Activated CD4-positive, alpha-beta T cell treated with anti-CD3 and anti-CD28 coated beads, Interleukin-2, Interleukin-4, amounts not matched to agents 100 ng/mL and 50 ng/mL, durations not matched to agents 16 hours and 8 hours (primary cell): ENCODE measurements around the gene RAI2.

Experiments used
- DNase-seq: peaks from one replicate; pipeline ENCODE4 v3.0.0-alpha.2; 2020; ENCODE audit warnings: low spot score

The RAI2 gene

GRCh38 chrX:17829566-17829965 lies 31.5 kb downstream of the RAI2 start:
- DNase-seq, result no peak

GRCh38 chrX:17828171-17828570 lies 32.9 kb downstream of the RAI2 start:
- no peak for DNase-seq

GRCh38 chrX:17826609-17827496 lies 34.2 kb downstream of the RAI2 start:
- DNase-seq, result no peak

DNA sequence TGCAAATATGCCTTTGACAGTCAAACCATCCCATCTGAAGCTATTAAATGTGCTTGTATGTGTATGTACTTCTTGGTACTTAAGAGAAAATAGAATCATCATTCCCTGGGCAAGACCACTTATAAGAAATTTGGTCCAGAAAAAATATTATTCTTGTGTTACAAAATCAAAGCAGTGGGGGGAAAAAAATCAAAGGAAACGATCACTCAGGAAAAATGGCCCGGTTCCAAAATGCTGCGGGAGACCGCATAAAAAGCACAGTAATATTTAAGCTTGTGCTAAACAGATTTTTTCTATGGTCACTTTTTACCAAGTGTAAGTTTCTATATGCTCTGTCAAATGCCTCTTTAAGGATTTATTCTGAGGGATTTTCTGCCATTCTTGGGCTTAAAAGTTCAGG lies 36.1 kb downstream of the RAI2 start:
- no peak for DNase-seq

- no peak for DNase-seq
These were observed 38.7 kb downstream of the RAI2 start for GRCh38 chrX:17822351-17822750.

DNA sequence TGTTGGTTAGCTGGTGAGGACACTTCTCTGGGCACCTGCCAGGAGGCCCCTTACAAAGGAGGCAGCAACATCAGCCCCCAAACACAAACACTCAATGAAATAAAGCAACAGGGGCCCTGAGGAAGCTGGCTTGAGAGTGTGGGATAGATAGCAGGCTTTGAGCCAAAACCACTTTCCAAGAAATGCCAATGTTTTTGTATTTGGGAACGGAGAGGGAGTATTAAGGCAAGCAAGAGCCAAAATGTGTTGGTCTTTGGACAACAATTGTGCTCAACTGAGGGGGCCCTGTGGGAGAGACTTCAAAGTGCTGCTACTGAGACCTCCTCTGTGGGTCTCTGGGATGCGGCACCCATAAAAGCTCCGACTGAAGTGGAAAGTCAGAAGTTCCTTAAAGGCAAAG lies 41.0 kb downstream of the RAI2 start:
- DNase-seq, result no peak

DNA sequence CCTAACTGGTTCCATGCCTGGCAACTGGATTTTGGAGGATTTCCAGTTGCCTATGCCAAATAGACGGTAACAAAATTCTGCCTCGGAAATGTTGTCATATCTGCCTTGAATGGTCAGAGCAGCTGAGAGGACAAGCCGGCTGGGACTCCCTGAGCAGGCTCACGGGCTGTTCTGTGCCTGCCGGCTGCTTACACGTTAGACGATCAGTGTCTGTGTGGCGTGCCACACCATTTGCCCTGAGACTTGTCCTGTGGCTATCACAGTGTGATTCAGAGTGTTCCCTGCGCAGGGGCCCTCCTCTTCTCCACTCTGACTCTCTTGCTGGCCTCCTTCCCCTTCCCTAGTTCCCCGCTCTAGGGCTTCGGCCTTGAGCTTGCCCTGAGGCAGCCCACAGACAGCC lies 42.4 kb downstream of the RAI2 start:
- no peak for DNase-seq

GRCh38 chrX:17817251-17817650 lies 43.8 kb downstream of the RAI2 start:
- no peak for DNase-seq

DNA sequence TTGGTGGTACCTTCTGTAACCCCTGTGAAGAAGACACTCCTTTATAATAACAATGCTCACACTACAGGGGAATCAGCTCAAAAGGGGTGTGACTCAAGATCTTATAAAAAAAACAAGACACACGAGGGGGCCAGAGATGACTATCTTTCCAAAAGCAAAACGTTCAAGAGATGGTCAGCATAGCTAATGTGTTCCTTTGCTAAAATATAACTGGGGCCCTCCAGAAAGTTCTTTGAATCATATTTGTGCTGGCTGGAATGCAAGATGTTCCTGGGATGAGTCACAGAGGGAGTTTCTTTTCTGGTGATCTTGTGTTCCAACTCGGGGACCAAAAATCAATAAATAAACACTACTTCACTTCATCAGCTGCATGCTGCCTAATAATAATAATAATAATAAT lies 46.5 kb downstream of the RAI2 start:
- DNase-seq, result no peak

DNA sequence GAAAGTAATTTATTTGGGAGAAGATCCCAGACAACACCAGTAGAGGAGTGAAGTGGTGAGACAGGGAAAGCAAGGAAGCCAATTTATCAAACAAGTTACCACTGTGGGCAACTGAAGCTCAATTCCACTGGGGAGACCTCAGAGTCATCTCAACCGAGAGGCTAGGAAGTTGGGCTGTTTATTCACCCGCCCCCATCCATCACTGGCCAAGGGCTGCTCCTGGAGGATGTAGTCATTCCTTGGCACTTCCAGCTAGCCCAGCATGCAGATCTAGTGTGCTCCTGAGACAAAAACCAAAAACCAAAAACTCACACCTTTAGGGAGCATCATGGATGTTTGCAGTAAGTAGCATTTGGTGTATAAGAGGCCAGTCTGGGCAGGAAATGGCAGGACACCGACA lies 47.0 kb downstream of the RAI2 start:
- no peak for DNase-seq

GRCh38 chrX:17813277-17813676 lies 47.8 kb downstream of the RAI2 start:
- no peak for DNase-seq

- no peak for DNase-seq
These were observed 48.3 kb downstream of the RAI2 start for GRCh38 chrX:17812763-17813162.

DNA sequence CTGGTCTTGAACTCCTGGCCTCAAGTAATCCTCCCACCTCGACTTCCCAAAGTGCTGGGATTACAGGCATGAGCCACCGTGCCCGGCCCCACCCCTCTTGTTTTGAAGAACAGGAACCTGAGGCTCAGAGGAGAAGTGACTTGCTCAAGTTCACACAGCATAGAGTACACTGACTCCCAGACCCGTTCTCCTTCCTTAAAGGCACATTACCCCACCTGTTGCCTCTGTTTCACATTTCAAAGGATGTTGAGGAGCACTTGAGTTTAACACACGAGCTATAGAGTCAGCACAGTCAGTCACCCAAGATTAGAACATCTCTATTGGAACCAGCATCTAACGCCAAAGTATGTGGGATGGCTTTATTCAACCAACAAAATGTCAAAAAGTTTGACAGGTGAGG lies 51.1 kb downstream of the RAI2 start:
- DNase-seq, result no peak

- DNase-seq, result no peak
These were observed 51.8 kb downstream of the RAI2 start for GRCh38 chrX:17809273-17809672.

DNA sequence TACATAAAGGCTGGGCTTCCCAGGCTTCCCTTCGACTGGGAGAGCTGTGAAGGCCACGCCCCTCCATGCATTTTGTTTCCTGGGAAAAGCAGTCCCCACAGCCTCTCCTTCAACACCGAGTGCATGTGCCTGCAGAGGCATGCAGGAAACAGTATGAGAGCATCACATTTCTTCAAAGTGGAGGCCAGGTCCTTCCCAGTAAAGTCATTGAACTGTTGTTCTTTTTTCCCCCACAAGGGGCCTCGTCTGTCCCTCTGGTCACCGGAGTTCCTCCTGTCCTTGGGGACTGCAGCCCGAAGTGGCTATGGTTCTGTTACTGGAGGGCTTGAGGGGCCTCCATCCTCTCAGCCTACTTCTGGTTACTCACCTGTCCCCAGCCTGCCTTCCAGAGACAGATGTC lies 56.0 kb downstream of the RAI2 start:
- DNase-seq, result no peak

DNA sequence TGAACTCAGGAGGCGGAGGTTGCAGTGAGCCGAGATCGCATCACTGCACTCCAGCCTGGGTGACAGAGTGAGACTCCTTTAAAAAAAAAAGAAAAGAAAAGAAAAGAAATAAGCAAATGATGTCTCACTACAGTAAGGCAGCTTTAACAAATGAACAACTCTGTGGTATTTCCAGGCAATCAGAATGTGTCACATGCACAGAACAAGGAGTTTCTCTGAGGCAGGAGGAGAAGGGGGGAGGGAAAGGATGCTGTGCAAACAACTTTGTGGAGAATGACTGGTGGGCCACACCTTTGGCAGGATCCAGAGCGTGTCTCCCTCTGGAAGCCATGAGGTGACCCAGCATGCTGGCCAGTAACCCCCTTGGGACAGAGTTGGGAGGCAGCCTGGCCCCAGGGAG lies 57.6 kb downstream of the RAI2 start:
- DNase-seq, result no peak

DNA sequence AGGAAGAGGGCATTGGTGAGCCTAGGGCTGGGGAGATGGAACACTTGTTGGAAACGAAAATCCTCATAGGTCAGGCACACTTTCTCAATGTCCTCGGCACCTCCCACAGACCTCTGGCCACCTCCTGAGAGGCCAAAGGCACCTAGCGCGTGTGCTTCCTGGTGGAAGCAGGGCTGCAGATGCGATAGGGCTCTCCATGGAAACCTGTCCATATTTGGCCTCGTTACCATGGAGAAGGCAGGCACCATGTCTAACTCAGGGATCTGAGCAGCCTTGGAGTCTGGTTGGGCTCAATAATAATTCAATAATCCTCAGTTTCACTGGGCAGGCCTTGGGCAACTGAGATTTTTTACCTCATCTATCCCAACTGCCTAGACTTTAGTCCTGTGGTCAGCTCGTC lies 58.3 kb downstream of the RAI2 start:
- no peak for DNase-seq

- DNase-seq, result no peak
These were observed 59.7 kb downstream of the RAI2 start for GRCh38 chrX:17801431-17801830.

DNA sequence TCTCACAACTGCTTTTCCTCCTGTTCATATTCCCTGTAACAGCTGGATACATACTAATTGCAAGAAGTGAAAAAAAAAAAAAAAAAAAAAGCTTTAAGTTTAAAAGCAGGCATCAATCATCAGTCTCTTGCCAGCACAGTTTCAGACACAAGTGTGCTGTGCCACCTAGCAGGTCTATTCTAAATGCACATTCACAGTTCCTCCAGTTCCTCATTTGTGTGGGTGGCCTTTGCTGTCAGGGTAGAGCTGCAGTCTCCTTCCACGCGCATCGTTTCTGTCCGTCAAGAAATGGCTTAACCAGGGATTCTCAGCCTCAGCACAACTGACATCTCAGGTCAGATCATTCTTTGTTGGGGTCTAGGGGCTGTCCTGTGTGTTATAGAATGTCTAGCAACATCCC lies 62.2 kb downstream of the RAI2 start:
- DNase-seq, result no peak

DNA sequence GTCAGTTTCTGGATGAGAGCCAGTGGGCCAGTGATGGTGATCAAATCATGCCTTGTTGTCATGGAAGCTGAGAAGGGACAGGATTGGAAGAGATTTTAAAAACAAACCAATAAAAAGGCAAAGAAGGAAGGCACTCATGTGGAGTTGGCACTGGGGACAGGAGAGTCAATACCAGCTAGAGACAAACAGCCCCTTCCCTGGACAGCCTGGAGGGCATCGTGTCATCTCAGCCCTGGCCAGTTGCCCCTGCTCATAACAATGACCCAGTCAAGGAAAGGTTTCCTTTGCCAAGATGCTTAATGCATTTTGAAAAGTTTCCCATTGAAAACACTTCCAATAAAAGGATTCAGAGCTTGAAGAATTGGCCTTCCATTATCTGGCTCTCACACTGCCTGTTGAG lies 68.3 kb downstream of the RAI2 start:
- no peak for DNase-seq

- DNase-seq, result no peak
These were observed 72.0 kb downstream of the RAI2 start for GRCh38 chrX:17788956-17789562.

DNA sequence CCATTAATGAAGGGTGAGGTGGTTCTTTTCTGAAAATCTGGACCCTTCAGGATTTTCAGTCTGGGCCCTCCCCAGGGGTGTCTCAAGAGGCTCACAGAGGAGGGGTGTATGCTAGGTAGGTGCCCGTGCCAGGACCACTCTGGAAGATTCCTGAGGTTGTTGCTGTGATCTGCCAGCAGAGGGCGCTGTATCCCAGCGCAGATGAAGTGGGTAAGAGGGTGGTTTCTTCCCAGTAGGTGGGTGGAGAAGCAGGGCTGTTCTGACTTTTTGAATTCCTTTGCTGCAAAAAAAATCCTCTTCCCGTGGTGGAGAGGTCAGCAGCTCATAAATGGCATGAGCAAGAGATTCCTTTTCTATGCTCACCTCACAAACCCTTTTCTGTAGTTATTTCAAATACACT lies 72.7 kb downstream of the RAI2 start:
- peak; percentile 33 for DNase-seq

DNA sequence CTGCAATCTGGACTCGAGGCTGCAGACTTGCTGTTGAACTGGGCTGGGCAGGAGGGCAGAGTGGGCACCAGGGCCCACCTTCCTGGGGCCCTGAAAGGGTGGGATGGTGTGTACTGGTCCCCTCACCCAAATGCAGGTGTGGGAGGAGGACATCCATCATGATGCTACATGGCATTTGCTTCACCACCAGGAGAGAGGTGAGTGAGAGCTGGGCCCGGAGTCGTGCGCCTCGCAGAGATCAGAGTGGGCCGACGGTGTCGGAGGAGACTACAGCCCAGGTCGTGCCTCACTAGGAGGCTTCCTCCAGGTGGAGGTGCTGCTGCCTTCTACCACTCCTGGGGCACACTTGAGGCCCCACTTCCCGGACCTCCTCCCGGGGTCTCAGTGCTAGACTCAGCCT lies 73.5 kb downstream of the RAI2 start:
- DNase-seq, result no peak
